GM12875 (cell line): Measurements from ENCODE around the gene SHTN1.

Experiments
- H3K4me3 ChIP-seq: one replicate; pipeline ENCODE4 v1.5.1; 2011; ENCODE audit warnings: low read depth, low read length, control low read depth
- TF ChIP-seq, protein P1 (sequence below): IDR thresholded peaks from 2 replicates; pipeline ENCODE4 v1.5.1; 2011; ENCODE audit warnings: low read depth, mild to moderate bottlenecking, control low read depth, inconsistent platforms, low read length, moderate library complexity, borderline replicate concordance; ENCODE audit not compliant: insufficient read depth

Gene SHTN1

DNA sequence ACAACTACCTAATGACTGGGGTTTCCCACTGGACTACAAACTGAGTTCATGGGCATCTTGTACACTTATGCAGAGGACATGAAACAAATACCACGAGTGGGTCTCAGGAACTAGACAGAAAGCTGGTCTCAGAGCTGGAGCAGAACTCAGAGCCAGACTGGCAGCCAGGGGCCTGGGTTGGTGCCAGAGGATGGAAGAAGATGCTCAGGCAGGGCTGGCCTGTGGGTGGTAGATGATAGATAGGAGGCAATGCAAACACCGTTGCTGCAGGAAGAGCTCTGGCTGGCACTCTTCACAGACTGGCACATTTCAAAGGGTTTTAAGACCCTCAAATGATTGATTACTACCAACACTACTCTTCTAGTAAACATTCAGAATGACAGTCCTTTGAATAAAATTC, 126.9 kb downstream of the SHTN1 start:
- no peak overlapping the region for H3K4me3 ChIP-seq
- TF ChIP-seq, protein P1, sequence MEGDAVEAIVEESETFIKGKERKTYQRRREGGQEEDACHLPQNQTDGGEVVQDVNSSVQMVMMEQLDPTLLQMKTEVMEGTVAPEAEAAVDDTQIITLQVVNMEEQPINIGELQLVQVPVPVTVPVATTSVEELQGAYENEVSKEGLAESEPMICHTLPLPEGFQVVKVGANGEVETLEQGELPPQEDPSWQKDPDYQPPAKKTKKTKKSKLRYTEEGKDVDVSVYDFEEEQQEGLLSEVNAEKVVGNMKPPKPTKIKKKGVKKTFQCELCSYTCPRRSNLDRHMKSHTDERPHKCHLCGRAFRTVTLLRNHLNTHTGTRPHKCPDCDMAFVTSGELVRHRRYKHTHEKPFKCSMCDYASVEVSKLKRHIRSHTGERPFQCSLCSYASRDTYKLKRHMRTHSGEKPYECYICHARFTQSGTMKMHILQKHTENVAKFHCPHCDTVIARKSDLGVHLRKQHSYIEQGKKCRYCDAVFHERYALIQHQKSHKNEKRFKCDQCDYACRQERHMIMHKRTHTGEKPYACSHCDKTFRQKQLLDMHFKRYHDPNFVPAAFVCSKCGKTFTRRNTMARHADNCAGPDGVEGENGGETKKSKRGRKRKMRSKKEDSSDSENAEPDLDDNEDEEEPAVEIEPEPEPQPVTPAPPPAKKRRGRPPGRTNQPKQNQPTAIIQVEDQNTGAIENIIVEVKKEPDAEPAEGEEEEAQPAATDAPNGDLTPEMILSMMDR = no peak

DNA sequence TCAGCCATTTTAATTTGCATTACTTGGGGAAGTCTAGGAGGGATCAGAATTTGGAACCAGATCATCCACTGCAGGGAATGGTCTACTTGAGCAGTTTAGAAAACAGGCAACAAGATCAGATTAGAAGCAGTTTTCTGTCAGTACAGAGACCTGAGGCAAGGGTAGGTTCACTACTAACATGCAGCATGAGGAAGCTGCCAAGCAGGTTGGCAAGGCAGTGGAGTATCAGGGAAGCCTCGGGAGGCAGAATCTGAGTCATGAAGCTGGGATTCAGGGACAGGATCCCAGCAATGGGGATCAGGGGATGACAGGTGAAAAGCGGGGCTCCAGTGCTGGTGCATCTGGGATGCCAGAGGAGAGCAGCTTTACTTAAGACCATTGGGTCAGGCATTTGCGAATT, 127.6 kb downstream of the SHTN1 start:
- TF ChIP-seq, protein P1 = no peak
- H3K4me3 ChIP-seq = no peak overlapping the region

DNA sequence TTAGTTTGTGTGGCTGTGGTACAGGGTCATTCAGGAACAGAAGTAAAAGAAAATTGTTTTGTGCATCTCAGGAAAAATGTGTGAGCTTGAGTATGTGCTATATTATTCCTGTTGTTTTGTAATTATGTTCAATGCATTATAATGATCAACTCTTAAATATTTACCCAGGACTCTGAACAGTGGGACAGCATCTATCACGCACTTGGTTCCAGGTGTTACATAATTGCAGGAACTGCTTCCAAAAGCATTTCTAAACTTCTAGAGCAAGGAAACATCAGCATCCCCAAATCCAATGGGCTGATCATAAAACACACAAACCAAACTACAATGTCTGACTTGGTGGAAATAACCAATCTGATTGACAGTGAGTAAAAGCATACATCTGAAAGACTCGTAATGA, 129.1 kb downstream of the SHTN1 start:
- H3K4me3 ChIP-seq = no peak overlapping the region
- TF ChIP-seq, protein P1 = no peak

DNA sequence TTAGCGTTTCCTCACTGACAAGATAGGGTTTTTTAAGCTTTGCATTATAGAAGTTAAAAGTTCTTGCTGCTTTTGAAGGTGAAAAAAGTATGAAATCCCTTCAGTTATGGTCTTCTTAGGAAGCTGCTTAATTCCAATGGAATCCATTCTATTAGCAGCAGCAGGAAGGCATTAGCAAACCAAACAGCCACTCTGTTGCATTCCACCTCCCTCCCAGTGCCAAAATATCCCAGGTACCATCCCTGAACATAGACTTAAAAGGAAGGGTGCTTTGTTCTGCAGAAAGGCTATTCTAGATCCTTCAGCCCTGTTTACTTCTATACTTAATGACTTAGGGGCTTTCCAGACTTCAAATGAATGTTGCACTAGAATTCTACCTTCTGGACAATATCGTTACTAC, 131.9 kb downstream of the SHTN1 start:
- no peak overlapping the region for H3K4me3 ChIP-seq
- TF ChIP-seq, protein P1 = no peak

DNA sequence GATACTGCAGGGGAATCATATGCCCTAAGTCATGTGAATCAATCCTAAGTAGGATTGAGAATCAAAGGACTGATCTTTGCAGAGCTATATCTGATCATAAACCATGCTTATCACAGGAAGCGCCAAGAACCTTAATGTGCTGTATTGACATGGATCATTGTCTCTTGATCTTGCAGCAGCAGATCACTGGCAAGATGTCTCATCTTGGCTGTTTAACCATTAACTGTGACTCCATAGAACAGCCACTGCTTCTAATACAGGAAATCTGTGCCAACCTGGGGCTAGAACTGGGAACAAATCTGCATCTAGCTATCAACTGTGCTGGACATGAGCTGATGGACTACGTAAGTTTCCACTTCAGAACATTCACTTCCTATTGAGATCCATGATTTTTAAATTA, 134.0 kb downstream of the SHTN1 start:
- no peak overlapping the region for H3K4me3 ChIP-seq
- TF ChIP-seq, protein P1 = no peak

DNA sequence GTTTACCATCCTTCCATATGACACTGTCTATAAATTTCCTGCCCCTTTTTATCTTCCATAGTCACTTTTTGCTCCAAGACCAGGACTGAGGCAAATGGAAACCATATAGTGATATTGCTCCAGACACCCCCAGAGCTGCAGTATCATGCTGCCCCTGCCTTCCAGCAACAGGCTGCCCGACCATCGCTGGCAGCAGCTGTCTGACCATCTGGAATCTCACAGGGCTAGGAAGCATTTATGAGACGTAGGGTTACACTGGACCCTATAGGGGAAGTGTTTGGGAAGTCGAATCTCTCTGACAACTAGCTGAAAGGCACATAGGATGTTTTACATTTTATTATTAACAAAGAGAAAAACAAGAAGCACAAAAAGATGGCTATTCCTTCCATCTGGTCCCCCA, 136.3 kb downstream of the SHTN1 start:
- H3K4me3 ChIP-seq = no peak overlapping the region
- TF ChIP-seq, protein P1 = no peak

DNA sequence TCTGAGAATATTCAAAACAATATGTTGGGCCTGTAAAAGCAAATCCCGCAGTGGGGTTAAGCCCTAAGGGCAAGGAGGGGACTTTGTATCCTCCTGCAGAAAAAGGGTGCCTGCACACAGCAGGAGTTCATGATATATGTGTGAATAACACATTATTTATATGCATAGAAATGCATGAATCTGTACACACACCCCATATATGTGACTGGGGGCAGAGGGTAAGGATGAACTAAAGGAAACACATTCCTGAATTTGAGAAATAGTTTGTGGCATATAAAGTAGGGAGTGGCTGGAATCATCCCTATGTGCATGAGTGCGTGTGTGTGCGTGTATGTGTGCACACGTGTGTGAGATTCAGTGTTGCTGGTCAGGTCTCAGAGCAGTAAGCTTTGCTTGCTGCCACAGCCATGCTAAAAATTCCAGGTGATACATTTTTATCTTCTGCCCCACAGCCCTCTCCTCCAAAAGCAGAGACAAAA, 136.8 kb downstream of the SHTN1 start:
- TF ChIP-seq, protein P1 = no peak
- H3K4me3 ChIP-seq = no peak overlapping the region
